WTC11 (cell line): ENCODE results near the gene NKAPL. TPM values are rescaled to one million over a fixed set of nuclear protein-coding genes. Genes with fewer than 3 reads are reported as not detected.

Experiments used
- ATAC-seq: fragments of 200-7000 bp; cut with Tn5 transposase; 2 replicates; pipeline ENCODE4 v1.10.0; 2021; ENCODE audit warnings: mild to moderate bottlenecking, moderate library complexity
- CTCF ChIA-PET: fragments of 300-600 bp; sonication (Branson Sonifier 250); formaldehyde crosslinking; loops from one replicate; lab custom pipeline; 2021; ENCODE audit warnings: antibody characterized with exemption; lab: Charles Lee
- POLR2A ChIA-PET: fragments of 350-600 bp; sonication (Branson Sonifier 250); formaldehyde crosslinking; loops from one replicate; lab custom pipeline; 2021; ENCODE audit warnings: antibody characterized with exemption; lab: Charles Lee
- DNase-seq: peaks from one replicate; pipeline ENCODE4 v3.0.0; 2021; ENCODE audit warnings: low spot score
- H3K27ac Mint-ChIP-seq: 2 replicates; pipeline ENCODE4 v1.8.0; 2021; ENCODE audit warnings: mixed read lengths
- H3K27me3 Mint-ChIP-seq: 2 replicates; pipeline ENCODE4 v1.8.0; 2021; ENCODE audit warnings: low read depth, mild to moderate bottlenecking, moderate library complexity, mixed read lengths
- H3K36me3 Mint-ChIP-seq: 2 replicates; pipeline ENCODE4 v1.8.0; 2021; ENCODE audit warnings: mixed read lengths
- H3K4me1 Mint-ChIP-seq: 2 replicates; pipeline ENCODE4 v1.8.0; 2022; ENCODE audit warnings: mixed read lengths
- H3K4me3 Mint-ChIP-seq: 2 replicates; pipeline ENCODE4 v1.8.0; 2021; ENCODE audit warnings: mild to moderate bottlenecking, moderate library complexity, mixed read lengths
- H3K9me3 Mint-ChIP-seq: 2 replicates; pipeline ENCODE4 v1.8.0; 2021; ENCODE audit warnings: mixed read lengths
- ATF2 ChIP-seq: sonication (generic); formaldehyde crosslinking; IDR thresholded peaks from 2 replicates; pipeline ENCODE4 v1.8.1; 2022; ENCODE audit warnings: low read depth, missing genetic modification reagents, borderline replicate concordance
- ATF3 ChIP-seq: sonication (generic); formaldehyde crosslinking; conservative IDR thresholded peaks from 2 replicates; pipeline ENCODE4 v1.8.1; 2022; ENCODE audit warnings: mild to moderate bottlenecking, missing genetic modification reagents
- ATF6 ChIP-seq: sonication (generic); formaldehyde crosslinking; IDR thresholded peaks from 2 replicates; pipeline ENCODE4 v1.8.1; 2023; ENCODE audit warnings: mild to moderate bottlenecking, missing genetic modification reagents
- CDX4 ChIP-seq: fragments of 250-450 bp; sonication (Bioruptor Pico); IDR thresholded peaks from 2 replicates; pipeline ENCODE4 v1.9.0; 2021; ENCODE audit warnings: moderate library complexity, mild to moderate bottlenecking, inconsistent platforms, borderline replicate concordance
- E2F5 ChIP-seq: sonication (generic); formaldehyde crosslinking; IDR thresholded peaks from 2 replicates; pipeline ENCODE4 v1.8.1; 2022; ENCODE audit warnings: mild to moderate bottlenecking, moderate library complexity, missing genetic modification reagents
- ELF4 ChIP-seq: sonication (generic); formaldehyde crosslinking; IDR thresholded peaks from 2 replicates; pipeline ENCODE4 v1.8.1; 2022; ENCODE audit warnings: low read depth, mild to moderate bottlenecking, moderate library complexity, missing genetic modification reagents
- ETV6 ChIP-seq: sonication (generic); formaldehyde crosslinking; IDR thresholded peaks from 2 replicates; pipeline ENCODE4 v1.8.1; 2022; ENCODE audit warnings: mild to moderate bottlenecking, missing genetic modification reagents
- FOXP1 ChIP-seq: sonication (generic); formaldehyde crosslinking; IDR thresholded peaks from 2 replicates; pipeline ENCODE4 v1.8.0; 2022; ENCODE audit warnings: missing genetic modification reagents, mild to moderate bottlenecking, moderate library complexity, borderline replicate concordance
- JAZF1 ChIP-seq: fragments of 250-450 bp; sonication (Bioruptor Pico); IDR thresholded peaks from 2 replicates; pipeline ENCODE4 v1.9.0; 2021; ENCODE audit warnings: moderate library complexity, mild to moderate bottlenecking, inconsistent platforms
- NR2C2 ChIP-seq: sonication (generic); formaldehyde crosslinking; IDR thresholded peaks from 2 replicates; pipeline ENCODE4 v1.8.0; 2022; ENCODE audit warnings: mild to moderate bottlenecking, missing genetic modification reagents
- OVOL2 ChIP-seq: fragments of 250-450 bp; sonication (Bioruptor Pico); IDR thresholded peaks from 2 replicates; pipeline ENCODE4 v1.9.0; 2021; ENCODE audit warnings: mild to moderate bottlenecking, borderline replicate concordance
- RORB ChIP-seq: fragments of 250-450 bp; sonication (Bioruptor Pico); IDR thresholded peaks from 2 replicates; pipeline ENCODE4 v1.9.0; 2021; ENCODE audit warnings: mild to moderate bottlenecking
- SMAD4 ChIP-seq: sonication (generic); formaldehyde crosslinking; IDR thresholded peaks from 2 replicates; pipeline ENCODE4 v1.8.0; 2022; ENCODE audit warnings: mild to moderate bottlenecking, missing genetic modification reagents
- ZBTB21 ChIP-seq: sonication (generic); formaldehyde crosslinking; IDR thresholded peaks from 2 replicates; pipeline ENCODE4 v1.8.1; 2023; ENCODE audit warnings: mild to moderate bottlenecking, missing genetic modification reagents, borderline replicate concordance
- ZBTB43 ChIP-seq: sonication (generic); formaldehyde crosslinking; IDR thresholded peaks from 2 replicates; pipeline ENCODE4 v1.8.1; 2023; ENCODE audit warnings: mild to moderate bottlenecking, missing genetic modification reagents
- ZNF138 ChIP-seq: sonication (generic); formaldehyde crosslinking; conservative IDR thresholded peaks from 2 replicates; pipeline ENCODE4 v1.8.1; 2022; ENCODE audit warnings: mild to moderate bottlenecking, moderate library complexity, missing genetic modification reagents
- ZNF232 ChIP-seq: sonication (generic); formaldehyde crosslinking; IDR thresholded peaks from 2 replicates; pipeline ENCODE4 v1.8.0; 2022; ENCODE audit warnings: mild to moderate bottlenecking, missing genetic modification reagents
- ZNF396 ChIP-seq: fragments of 250-450 bp; sonication (Bioruptor Pico); IDR thresholded peaks from 2 replicates; pipeline ENCODE4 v1.8.0; 2021; ENCODE audit warnings: mild to moderate bottlenecking, moderate library complexity, borderline replicate concordance
- ZNF671 ChIP-seq: fragments of 250-450 bp; sonication (Bioruptor Pico); IDR thresholded peaks from 2 replicates; pipeline ENCODE4 v1.8.0; 2021; ENCODE audit warnings: mild to moderate bottlenecking
- ZSCAN18 ChIP-seq: fragments of 250-450 bp; sonication (Bioruptor Pico); IDR thresholded peaks from 2 replicates; pipeline ENCODE4 v2.1.2; 2022; ENCODE audit warnings: mild to moderate bottlenecking, moderate library complexity
- total RNA-seq: library from RNA; stranded (reverse); gene quantifications from 3 replicates; pipeline ENCODE4 v1.2.3, GENCODE V29; 2021

Gene NKAPL
- total RNA-seq, 1 experiment from 2014 or later: 0.26 TPM

- peaks cover 24% of the 10 kb centered on the region for H3K36me3 Mint-ChIP-seq
- no peak for ATAC-seq
- no peak overlapping the region for H3K4me3 Mint-ChIP-seq
- H3K27ac Mint-ChIP-seq: no peak overlapping the region
- H3K9me3 Mint-ChIP-seq: no peaks in the 10 kb centered on the region
- no peak for DNase-seq
- TF ChIP-seq JAZF1 (CRISPR knock-in tag) (no peak), CDX4 (CRISPR knock-in tag) (no peak), ZBTB21 (CRISPR knock-in tag) (no peak), ELF4 (no peak), ZBTB43 (CRISPR knock-in tag) (no peak), ATF6 (CRISPR knock-in tag) (no peak)
- ChIA-PET POLR2A (no interaction called here), CTCF (no interaction called here)
- H3K27me3 Mint-ChIP-seq: no peaks in the 10 kb centered on the region
- no peaks in the 10 kb centered on the region for H3K4me1 Mint-ChIP-seq
These were observed 15.8 kb downstream of the NKAPL start for GRCh38 chr6:28274888-28275287.

GRCh38 chr6:28277746-28278145 lies 18.6 kb downstream of the NKAPL start:
- TF ChIP-seq ZBTB43 (CRISPR knock-in tag) (no peak), ATF2 (CRISPR knock-in tag) (no peak), ZNF232 (CRISPR knock-in tag) (no peak), ZSCAN18 (CRISPR knock-in tag) (no peak), ETV6 (CRISPR knock-in tag) (no peak), FOXP1 (CRISPR knock-in tag) (no peak), NR2C2 (CRISPR knock-in tag) (no peak), SMAD4 (CRISPR knock-in tag) (no peak), ZNF396 (CRISPR knock-in tag) (no peak), E2F5 (CRISPR knock-in tag) (no peak), ZNF138 (no peak), OVOL2 (CRISPR knock-in tag) (no peak), RORB (CRISPR knock-in tag) (no peak), ATF3 (CRISPR knock-in tag) (no peak), ZNF671 (no peak)
- ATAC-seq (no peak), DNase-seq (no peak)
- CTCF ChIA-PET: no interaction called here
- Mint-ChIP-seq H3K27me3 (peaks cover 4% of the 10 kb centered on the region; the same call in 1 of the 2 replicates), H3K4me1 (peaks cover 10% of the 10 kb centered on the region), H3K4me3 (no peak overlapping the region), H3K9me3 (no peaks in the 10 kb centered on the region), H3K27ac (no peak overlapping the region), H3K36me3 (peaks cover 16% of the 10 kb centered on the region)
- POLR2A ChIA-PET: no interaction called here
